Right lobe of liver (tissue), 6 donors: ENCODE results near the gene MDM1. TPM values are rescaled to one million over a fixed set of nuclear protein-coding genes. Genes with fewer than 3 reads are reported as not detected.

Source experiments
- ATAC-seq, 4 donors: fragments of 200-7000 bp; cut with Tn5 transposase; one replicate each; pipeline ENCODE4 v1.9.1; 2020; ENCODE audit warnings: mild to moderate bottlenecking in 4 of 4, moderate library complexity in 4 of 4
- DNase-seq, 3 donors: peaks; one replicate each; pipeline ENCODE4 v3.0.0-alpha.2; 2020
- H3K27ac ChIP-seq, 3 donors: fragments of 200-600 bp; one replicate each; pipeline ENCODE4 v1.8.0; 2022
- H3K27me3 ChIP-seq, 2 donors: fragments of 200-600 bp; one replicate each; pipeline ENCODE4 v1.8.0; 2022
- H3K36me3 ChIP-seq, 4 donors: fragments of 200-600 bp; sonication (generic) in 1 of 4; one replicate each; pipeline versions ENCODE4 v1.5.1 to v1.8.0; 2017 to 2022; ENCODE audit warnings: control low read depth in 1 of 4
- H3K4me1 ChIP-seq, 4 donors: fragments of 200-600 bp; sonication (generic) in 1 of 4; one replicate each; pipeline versions ENCODE4 v1.5.1 to v1.8.0; 2017 to 2022; ENCODE audit warnings: control low read depth in 1 of 4
- H3K4me3 ChIP-seq, 3 donors: fragments of 200-600 bp; one replicate each; pipeline ENCODE4 v1.8.0; 2022
- H3K9me3 ChIP-seq, 4 donors: fragments of 200-600 bp; sonication (generic) in 1 of 4; one replicate each; pipeline versions ENCODE4 v1.5.1 to v1.8.0; 2017 to 2022; ENCODE audit warnings: control low read depth in 1 of 4
- POLR2A ChIP-seq: fragments of 450-650 bp; IDR thresholded peaks from one replicate; pipeline ENCODE4 v1.6.1; 2017; ENCODE audit warnings: antibody characterized with exemption, mild to moderate bottlenecking
- WGBS: methylation state at CpG from one replicate; pipeline ENCODE4 v1.1.6; 2018; ENCODE audit warnings: low coverage, low lambda C conversion rate; ENCODE audit not compliant: insufficient coverage; ENCODE audit errors: missing lambda C conversion rate; 5-methylcytosine and 5-hydroxymethylcytosine counted together
- intact Hi-C, 2 donors: fragments of 100-400 bp; cut with DNase I; formaldehyde crosslinking; loops; one replicate each; pipeline versions ENCODE4 v1.11.2 to v1.14.1; 2022
- total RNA-seq, 6 experiments: library from RNA; depleted of rRNA in 2 of 6; stranded (reverse); fragments of >200 nt in 2 of 6; fragmentation: NEBNext Ultra II Directional in 3 of 6; extraction: Animal tissue kit (Norgen Biotek cat#: 25700) in 3 of 6; gene quantifications; one replicate each; pipeline versions ENCODE4 v1.1.0 to v1.2.4, GENCODE V29; 2016 to 2023
- TF ChIP-seq, protein P1 (sequence below), 4 donors: fragments of 200-600 bp in 3 of 4; fragments of 450-650 bp in 1 of 4; IDR thresholded peaks; one replicate each; pipeline versions ENCODE4 v1.5.1 to v1.8.0; 2016 to 2022; ENCODE audit warnings: antibody characterized with exemption in 4 of 4, mild to moderate bottlenecking in 2 of 4
- donor health status: DM: no; HTN: yes; CAD: no.
- donor health status: DM: no; HTN: no; CAD: no.
- donor health status: DM: no; HTN: no; CAD: no.
- donor health status: DM: no; HTN: yes; CAD: no.
- donor health status: DM: no; HTN: yes; CAD: no.

Gene MDM1
- total RNA-seq, 6 experiments from 2014 or later, result 2.9 to 6.6 (median 4.1) TPM

DNA sequence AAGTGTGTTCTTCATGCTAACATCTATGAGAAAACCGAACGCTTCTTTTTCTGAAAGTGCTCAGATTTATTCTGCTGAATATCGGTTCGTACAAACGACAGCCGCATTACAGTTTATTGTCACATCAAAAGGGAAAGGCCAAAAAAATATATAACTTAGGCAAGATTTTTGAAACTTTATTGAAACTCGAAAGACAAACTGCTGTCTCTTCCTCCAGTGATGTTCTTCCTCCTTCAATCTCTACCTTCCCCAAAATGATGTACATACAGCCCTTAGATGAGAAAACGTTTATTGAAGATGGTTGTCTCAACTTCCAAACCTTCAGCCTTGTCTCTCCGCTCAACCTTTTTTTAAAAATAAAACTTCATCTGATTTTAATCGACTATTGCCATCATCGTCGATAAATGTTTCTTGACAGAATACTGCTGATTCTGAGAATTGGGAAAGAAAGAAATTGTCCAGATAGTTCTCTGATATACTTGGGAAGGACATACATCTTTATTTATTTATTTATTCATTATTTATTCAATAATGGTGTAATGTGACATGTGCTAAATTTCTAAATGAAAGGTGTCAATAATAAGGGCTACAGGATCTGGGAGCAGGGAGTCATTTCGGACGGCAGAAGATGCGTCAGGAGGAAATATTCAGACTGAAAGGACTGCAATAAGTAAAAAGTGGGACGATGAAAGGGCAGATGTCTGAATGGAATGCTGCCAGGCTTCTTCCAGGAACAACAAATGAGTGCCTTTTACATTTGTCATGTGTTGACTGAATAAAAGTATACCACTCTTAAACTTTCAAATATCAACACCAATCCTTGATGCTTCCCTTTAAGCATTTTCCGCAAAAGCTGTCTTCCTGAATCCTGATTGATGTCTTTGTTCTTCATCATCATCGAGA lies 817 bp upstream of the MDM1 start:
- Histone ChIP-seq H3K9me3 (no peaks in the 10 kb centered on the region), H3K4me3 (peak overlapping the region; percentile 86 to 88 (median 88)), H3K4me1 (peaks cover 0 to 7% (median 0%) of the 10 kb centered on the region in 4 donors), H3K27ac (peak overlapping the region in 1 of 3 donors; percentile 11), H3K27me3 (no peaks in the 10 kb centered on the region), H3K36me3 (no peaks in the 10 kb centered on the region)
- no peak for ATAC-seq
- 53% methylated on average over 18 of the region's 18 CpGs for WGBS
- no peak for DNase-seq
- intact Hi-C loops, result no loop called here
- TF ChIP-seq, protein P1, sequence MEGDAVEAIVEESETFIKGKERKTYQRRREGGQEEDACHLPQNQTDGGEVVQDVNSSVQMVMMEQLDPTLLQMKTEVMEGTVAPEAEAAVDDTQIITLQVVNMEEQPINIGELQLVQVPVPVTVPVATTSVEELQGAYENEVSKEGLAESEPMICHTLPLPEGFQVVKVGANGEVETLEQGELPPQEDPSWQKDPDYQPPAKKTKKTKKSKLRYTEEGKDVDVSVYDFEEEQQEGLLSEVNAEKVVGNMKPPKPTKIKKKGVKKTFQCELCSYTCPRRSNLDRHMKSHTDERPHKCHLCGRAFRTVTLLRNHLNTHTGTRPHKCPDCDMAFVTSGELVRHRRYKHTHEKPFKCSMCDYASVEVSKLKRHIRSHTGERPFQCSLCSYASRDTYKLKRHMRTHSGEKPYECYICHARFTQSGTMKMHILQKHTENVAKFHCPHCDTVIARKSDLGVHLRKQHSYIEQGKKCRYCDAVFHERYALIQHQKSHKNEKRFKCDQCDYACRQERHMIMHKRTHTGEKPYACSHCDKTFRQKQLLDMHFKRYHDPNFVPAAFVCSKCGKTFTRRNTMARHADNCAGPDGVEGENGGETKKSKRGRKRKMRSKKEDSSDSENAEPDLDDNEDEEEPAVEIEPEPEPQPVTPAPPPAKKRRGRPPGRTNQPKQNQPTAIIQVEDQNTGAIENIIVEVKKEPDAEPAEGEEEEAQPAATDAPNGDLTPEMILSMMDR (IDR thresholded peaks at IDR 0.05), result no peak
- TF ChIP-seq POLR2A, result no peak

DNA sequence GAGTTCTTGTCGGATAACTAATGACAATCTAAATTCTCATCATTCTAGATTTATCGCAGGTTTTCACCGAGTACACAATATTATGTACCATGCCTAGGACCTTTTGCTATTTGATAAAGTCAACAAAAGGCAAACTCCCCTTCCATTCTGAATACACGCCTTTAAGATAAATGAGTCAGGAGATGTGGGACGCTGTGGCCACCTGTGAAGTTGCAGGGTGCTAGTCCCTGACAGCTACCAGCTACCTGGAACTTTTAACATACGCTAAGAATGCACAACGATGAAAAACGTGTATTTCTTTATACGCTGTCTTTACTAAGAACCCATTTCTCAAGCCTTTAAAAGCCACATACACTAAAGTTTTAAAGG lies 678 bp downstream of the MDM1 start:
- DNase-seq (no peak), ATAC-seq (no peak)
- Histone ChIP-seq H3K4me1 (peaks cover 0 to 7% (median 0%) of the 10 kb centered on the region in 4 donors), H3K27ac (no peak overlapping the region), H3K9me3 (no peaks in the 10 kb centered on the region), H3K36me3 (no peaks in the 10 kb centered on the region), H3K4me3 (peak overlapping the region; percentile 86 to 88 (median 88)), H3K27me3 (no peaks in the 10 kb centered on the region)
- TF ChIP-seq POLR2A, result no peak
- TF ChIP-seq, protein P1 (IDR thresholded peaks at IDR 0.05), result no peak
- intact Hi-C loops, result no loop called here
- WGBS, result 22% methylated on average over 9 of the region's 9 CpGs

DNA sequence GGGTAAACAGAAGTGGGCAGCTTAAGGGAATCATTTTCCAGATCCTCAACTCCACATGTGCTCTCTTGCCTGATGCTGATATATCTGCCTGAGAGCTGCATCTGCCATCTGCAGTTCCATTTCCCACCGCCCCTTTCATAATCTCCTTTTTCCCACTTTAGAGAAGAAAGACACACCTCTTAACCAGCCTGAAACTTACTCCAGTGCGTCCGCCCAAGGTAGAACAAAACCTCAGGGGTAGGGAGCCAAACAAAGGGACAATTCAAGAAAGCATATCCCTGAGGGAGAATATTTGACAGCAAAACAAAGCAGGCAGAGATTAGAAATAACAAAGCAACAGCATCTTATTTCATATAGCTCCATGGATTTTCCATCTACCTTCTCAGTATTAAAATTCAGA lies 4.3 kb downstream of the MDM1 start:
- Histone ChIP-seq H3K27me3 (no peaks in the 10 kb centered on the region), H3K9me3 (no peaks in the 10 kb centered on the region), H3K4me1 (peaks cover 0 to 7% (median 0%) of the 10 kb centered on the region in 4 donors), H3K4me3 (no peak overlapping the region), H3K27ac (no peak overlapping the region), H3K36me3 (no peaks in the 10 kb centered on the region)
- intact Hi-C loops, result no loop called here
- DNase-seq (no peak), ATAC-seq (no peak)
- no peak for TF ChIP-seq POLR2A
- TF ChIP-seq, protein P1 (IDR thresholded peaks at IDR 0.05), result no peak
- 88% methylated on average over 3 of the region's 3 CpGs for WGBS

DNA sequence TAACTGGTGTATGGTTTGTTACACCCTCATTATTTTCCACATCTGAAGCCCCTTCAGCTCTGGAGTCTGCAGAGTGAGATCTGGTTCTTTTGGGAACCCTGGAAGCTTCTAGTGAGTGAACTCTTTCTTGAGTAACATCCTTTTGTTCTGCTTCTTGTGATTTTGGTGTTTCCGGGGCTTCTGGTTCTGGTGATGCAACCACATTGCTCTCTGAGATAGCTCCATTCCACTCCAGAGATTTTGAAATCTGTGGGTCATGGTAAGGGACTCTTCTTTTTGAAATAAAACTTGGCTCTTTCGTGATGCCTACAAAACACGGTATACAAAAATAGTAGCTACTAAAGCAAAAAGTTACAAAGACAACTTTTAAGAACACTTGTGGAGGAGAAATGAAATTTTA lies 5.4 kb downstream of the MDM1 start:
- WGBS, result 75% methylated on average over 3 of the region's 3 CpGs
- TF ChIP-seq, protein P1 (IDR thresholded peaks at IDR 0.05), result no peak
- no peak for TF ChIP-seq POLR2A

More for the DNA sequence above, 5.4 kb downstream of the MDM1 start:
- H3K4me1 ChIP-seq, result peaks cover 0 to 7% (median 0%) of the 10 kb centered on the region in 4 donors
- H3K36me3 ChIP-seq, result no peaks in the 10 kb centered on the region
- no peak overlapping the region for H3K4me3 ChIP-seq
- no peaks in the 10 kb centered on the region for H3K9me3 ChIP-seq
- intact Hi-C loops, result no loop called here
- no peak overlapping the region for H3K27ac ChIP-seq
- ATAC-seq (no peak), DNase-seq (no peak)
- H3K27me3 ChIP-seq, result no peaks in the 10 kb centered on the region
